ENCODE data around the gene DERA. TPM values are rescaled to one million over a fixed set of nuclear protein-coding genes. Genes with fewer than 3 reads are reported as not detected.

DERA gene
- total and polyA plus RNA-seq, 2 of the 13 experiments (the other 11 are each of a cell fraction or from before 2014, with no cell fraction given): 24.0 to 51.3 TPM

GRCh38 chr12:15910864-15911721 is at the start of gene DERA (continued):
- TF ChIP-seq, protein P1, sequence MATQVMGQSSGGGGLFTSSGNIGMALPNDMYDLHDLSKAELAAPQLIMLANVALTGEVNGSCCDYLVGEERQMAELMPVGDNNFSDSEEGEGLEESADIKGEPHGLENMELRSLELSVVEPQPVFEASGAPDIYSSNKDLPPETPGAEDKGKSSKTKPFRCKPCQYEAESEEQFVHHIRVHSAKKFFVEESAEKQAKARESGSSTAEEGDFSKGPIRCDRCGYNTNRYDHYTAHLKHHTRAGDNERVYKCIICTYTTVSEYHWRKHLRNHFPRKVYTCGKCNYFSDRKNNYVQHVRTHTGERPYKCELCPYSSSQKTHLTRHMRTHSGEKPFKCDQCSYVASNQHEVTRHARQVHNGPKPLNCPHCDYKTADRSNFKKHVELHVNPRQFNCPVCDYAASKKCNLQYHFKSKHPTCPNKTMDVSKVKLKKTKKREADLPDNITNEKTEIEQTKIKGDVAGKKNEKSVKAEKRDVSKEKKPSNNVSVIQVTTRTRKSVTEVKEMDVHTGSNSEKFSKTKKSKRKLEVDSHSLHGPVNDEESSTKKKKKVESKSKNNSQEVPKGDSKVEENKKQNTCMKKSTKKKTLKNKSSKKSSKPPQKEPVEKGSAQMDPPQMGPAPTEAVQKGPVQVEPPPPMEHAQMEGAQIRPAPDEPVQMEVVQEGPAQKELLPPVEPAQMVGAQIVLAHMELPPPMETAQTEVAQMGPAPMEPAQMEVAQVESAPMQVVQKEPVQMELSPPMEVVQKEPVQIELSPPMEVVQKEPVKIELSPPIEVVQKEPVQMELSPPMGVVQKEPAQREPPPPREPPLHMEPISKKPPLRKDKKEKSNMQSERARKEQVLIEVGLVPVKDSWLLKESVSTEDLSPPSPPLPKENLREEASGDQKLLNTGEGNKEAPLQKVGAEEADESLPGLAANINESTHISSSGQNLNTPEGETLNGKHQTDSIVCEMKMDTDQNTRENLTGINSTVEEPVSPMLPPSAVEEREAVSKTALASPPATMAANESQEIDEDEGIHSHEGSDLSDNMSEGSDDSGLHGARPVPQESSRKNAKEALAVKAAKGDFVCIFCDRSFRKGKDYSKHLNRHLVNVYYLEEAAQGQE (IDR thresholded peaks at IDR 0.05; ENCODE audit: borderline replicate concordance in 1 of 2, low read depth in 1 of 2, low read length in 2 of 2): peak in 1 of 2 experiments; percentile 48; a peak in 1 of 4 replicates
- TF ChIP-seq ONECUT2 (CRISPR knock-in tag; IDR thresholded peaks at IDR 0.05): no peak
- 0 out of 2 replicates have a peak, but pooled peaks have one; percentile 33 for TF ChIP-seq SNAPC5 (CRISPR knock-in tag; IDR thresholded peaks at IDR 0.05; ENCODE audit: borderline replicate concordance)
- TF ChIP-seq FOSL2 (CRISPR knock-in tag; IDR thresholded peaks at IDR 0.05): no peak
- peak; percentile 58 for TF ChIP-seq ZMYM4 (CRISPR knock-in tag; IDR thresholded peaks at IDR 0.05)
- TF ChIP-seq SOX6 (IDR thresholded peaks at IDR 0.05): no peak
- TF ChIP-seq SOX6 (CRISPR knock-in tag; IDR thresholded peaks at IDR 0.05): no peak
- TF ChIP-seq TBX2 (CRISPR knock-in tag; IDR thresholded peaks at IDR 0.05; ENCODE audit: borderline replicate concordance): peak; percentile 55; the same call in 1 of the 2 replicates
- no peak for TF ChIP-seq KLF9 (CRISPR knock-in tag; IDR thresholded peaks at IDR 0.05; ENCODE audit: low read depth)
- 0 out of 2 replicates have a peak, but pooled peaks have one; percentile 36 for TF ChIP-seq MED13 (CRISPR knock-in tag; IDR thresholded peaks at IDR 0.05)
- TF ChIP-seq ZNF75D (CRISPR knock-in tag; IDR thresholded peaks at IDR 0.05; ENCODE audit: borderline replicate concordance): no peak
- no peak for TF ChIP-seq ZNF317 (CRISPR knock-in tag; IDR thresholded peaks at IDR 0.05)
- no peak for TF ChIP-seq ZNF761 (CRISPR knock-in tag; conservative IDR thresholded peaks at IDR 0.05)
- no peak for TF ChIP-seq NCOR1 (IDR thresholded peaks at IDR 0.05; ENCODE audit: borderline replicate concordance, low read length)
- TF ChIP-seq ADNP (CRISPR knock-in tag; IDR thresholded peaks at IDR 0.05): no peak
- TF ChIP-seq ZNF510 (CRISPR knock-in tag; IDR thresholded peaks at IDR 0.05; ENCODE audit: low read depth): no peak
- TF ChIP-seq ZNF343 (CRISPR knock-in tag; IDR thresholded peaks at IDR 0.05): no peak
- TF ChIP-seq ZNF20 (CRISPR knock-in tag; IDR thresholded peaks at IDR 0.05): no peak
- TF ChIP-seq HNF1B (CRISPR knock-in tag; IDR thresholded peaks at IDR 0.05): no peak
- no peak for TF ChIP-seq ZNF781 (CRISPR knock-in tag; IDR thresholded peaks at IDR 0.05; ENCODE audit: borderline replicate concordance, not compliant biosample characterization)
- no peak for TF ChIP-seq ZNF33B (CRISPR knock-in tag; IDR thresholded peaks at IDR 0.05)
- no peak for TF ChIP-seq ZNF17 (CRISPR knock-in tag; IDR thresholded peaks at IDR 0.05)
- TF ChIP-seq DNMT3B (CRISPR knock-in tag; conservative IDR thresholded peaks at IDR 0.05): no peak
- TF ChIP-seq GLI4 (CRISPR knock-in tag; IDR thresholded peaks at IDR 0.05; ENCODE audit: borderline replicate concordance): no peak

Measured in HepG2 (cell line).